Stimulated activated CD4-positive, alpha-beta T cell treated with anti-CD3 and anti-CD28 coated beads, Interleukin-12 subunit alpha, Interleukin-12 subunit beta, amount 100 ng/mL, for 48 hours (primary cell): ENCODE measurements around the gene PAPSS1.

Source experiments
- DNase-seq, 3 donors: peaks; one replicate each; pipeline ENCODE4 v3.0.0-alpha.2; 2020; ENCODE audit warnings: low read depth in 2 of 3, low spot score in 1 of 3

The PAPSS1 gene

DNA sequence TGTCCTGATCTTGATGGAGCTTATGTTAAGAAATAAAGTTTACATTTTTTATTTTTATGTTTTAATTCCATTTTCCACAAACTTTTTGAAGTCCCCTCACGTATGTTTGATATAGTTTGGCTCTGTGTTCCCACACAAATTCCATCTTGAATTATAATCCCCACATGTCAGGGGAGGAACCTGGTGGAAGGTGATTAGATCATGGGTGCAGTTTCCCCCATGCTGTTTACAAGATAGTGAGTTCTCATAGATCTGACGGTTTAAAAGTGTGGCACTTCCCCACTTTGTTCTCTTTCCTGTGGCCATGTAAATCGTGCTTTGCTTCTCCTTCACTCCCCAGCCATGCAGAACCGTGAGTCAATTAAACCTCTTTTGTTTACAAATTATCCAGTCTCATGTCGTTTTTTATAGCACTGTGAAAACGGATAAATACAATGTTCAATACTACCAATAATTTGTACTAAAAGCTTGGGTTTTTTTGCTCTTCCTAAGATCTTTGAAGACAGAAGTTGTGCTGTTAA, 89.8 kb downstream of the PAPSS1 start:
- DNase-seq, result no peak

DNA sequence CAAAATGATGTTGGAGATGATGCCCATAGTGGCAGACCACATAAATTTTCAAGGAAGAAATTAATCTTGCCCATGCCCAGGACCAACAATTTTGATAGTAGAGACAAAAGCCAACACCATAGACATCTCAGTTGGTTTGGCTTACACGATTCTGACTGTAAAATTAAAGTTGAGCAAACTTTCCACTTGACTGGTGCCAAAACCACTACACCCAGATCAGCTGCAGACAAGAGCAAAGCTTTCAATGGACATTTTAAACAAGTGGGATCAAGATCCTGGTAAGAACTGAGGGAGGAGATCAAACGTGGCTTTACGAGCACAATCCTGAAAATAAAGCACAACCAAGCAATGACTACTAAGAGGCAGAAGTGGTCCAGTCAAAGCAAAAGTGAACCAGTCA, 90.7 kb downstream of the PAPSS1 start:
- no peak for DNase-seq

DNA sequence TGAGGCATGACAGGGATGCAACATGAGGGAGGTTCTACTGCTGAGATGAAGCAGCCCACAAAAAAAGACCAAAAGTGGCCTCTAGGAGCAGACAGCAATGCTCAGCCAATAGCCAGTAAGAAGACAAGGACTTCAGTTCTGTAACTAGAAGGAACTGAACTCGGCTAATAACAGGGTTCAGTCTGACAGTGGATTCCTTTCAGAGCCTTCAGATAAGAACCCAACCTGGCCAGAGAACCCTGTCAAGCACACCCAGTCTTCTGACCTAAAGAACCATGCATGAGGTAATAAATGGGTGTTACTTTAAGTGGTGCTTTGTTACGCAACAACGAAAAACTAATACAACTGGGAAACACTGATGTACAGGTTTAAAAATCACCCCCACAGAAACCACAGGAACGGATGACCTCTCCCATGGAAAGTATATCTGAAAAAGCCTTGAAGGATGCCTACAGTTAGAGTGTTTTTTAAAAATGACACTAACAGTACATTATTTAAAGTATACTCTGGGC, 94.6 kb downstream of the PAPSS1 start:
- no peak for DNase-seq

DNA sequence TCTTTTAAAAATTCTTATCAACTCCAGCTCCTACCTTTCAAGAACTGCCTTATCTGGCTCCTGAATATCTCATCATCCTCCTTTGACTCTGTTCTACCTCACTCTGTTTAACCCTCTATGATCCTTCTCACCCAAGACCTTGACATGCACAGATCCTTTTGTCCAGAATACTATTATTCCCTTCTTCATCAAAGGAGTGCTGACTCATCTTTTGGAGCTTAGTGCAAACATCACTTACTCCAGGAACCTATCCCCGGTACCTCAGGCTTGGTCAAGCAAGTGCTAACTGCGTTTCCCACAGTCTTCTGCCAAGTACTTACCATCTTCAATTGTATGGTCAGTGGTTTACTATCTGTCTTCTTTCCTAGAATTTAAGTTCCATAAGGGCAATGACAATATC, 96.0 kb downstream of the PAPSS1 start:
- DNase-seq, result no peak

DNA sequence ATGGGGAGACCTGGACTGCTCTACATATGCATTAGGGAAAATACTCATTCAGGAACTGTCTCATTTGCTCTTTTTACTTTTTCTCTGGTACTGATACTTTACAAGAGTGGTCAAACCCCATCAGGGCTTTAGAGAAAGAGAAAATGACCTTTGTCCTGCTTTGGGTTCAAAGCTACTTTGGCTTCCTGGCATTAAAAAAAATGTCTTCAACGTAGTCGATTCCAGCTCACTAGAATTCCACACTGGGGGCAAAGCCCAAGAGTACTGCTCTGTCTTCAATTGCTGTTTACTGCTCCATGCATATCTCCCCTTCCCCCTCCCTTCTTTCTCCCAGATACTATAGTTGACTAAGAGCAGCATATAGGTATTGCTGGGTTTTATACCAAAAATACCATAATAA, 98.0 kb downstream of the PAPSS1 start:
- DNase-seq, result no peak

DNA sequence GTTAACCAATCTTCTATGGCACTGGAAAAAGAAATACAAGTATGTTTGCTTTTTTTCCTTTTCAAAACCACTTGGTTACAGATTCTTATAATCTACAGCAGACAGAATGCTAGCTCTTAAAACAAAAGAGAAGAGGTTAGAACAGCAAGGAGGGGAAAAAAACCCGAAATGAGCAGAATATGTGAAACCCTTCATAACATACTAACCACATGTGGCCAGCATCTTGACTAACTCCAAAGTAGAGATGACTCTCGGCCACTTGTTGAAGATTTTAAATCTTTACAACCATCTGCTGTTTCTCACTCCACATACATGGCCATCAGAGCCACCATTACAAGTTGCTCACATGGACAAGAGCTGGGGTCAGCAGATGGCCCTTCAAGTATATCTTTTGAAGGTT, 100.3 kb downstream of the PAPSS1 start:
- DNase-seq, result no peak

DNA sequence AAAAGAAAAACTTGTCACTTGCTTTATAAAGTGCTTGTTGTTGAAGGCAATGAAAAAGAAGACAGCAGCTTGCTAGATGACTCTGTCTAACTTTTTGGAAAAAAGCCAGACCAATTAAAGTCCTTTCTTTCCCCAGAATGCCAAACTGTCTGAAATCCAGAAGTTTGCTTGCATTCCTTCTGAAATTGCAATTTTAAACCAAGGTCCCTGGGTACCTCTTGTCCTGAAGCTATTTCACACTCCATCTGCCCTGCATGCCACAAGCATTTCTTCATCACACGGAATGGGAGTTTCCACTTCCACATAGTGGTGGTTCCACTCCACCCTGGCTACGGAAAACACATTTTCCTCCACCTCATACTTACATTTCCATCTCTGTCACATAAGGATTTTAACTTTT, 101.0 kb downstream of the PAPSS1 start:
- DNase-seq, result no peak

DNA sequence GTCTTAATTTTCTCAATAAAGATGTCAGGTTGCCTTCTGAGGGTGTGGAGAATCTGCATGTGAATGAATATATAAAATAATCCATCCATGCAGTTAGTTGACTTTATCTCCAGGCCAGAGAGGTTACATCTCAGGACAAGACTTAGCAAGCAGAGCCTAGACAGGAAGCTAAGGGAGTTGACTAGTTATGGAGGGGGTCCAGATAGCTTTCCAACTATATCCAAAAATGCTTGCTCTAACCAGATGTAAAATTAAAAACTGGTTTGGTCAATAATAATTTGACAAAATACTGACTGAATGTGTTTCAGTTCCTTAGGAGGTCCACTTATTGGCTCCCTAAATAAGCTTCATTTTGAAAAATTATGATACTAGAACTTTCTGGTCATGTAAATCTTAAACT, 101.4 kb downstream of the PAPSS1 start:
- DNase-seq, result no peak

DNA sequence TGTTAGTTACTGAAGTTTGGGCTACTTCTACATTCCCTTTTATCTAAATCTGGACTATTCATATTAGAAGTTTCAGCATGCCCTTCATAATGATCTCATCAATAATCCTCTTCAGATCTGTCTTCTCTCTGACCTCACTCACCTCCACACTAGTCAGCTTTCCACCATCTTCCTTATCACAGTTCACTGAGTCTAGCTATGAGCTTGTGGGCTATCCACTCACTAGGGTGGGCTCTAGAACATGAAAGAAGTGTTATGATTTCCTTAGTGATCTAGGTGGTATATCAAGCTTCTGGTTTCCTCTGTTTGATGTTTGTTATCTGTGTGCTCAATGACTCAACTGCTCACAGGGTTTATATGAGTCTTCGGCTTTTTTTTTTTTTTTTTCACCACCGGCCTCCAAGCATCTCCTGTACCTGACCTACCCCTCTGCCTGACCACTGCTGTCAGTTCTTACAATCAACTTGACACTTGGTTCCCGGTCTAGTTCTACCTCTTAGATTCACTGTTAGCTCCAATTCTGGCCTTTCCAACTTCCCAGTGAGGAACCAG, 103.1 kb downstream of the PAPSS1 start:
- no peak for DNase-seq

DNA sequence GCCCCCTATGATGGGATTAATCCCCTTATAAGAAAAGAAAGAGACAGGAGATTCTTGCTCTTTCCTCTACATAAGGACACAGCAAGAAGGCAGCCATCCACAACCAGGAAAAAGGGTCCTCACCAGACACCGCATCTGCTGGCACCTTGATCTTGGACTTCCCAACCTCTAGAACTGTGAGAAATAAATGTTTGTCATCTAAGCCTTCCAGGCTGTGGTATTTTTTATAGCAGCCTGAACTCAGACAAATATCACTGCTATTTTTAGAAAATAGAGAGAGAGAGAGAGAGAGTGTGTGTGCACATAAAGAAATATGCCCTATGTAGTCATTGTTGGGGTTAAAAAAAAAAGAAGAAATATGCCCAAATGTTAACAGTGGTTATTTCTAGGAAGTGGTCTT, 104.2 kb downstream of the PAPSS1 start:
- no peak for DNase-seq

DNA sequence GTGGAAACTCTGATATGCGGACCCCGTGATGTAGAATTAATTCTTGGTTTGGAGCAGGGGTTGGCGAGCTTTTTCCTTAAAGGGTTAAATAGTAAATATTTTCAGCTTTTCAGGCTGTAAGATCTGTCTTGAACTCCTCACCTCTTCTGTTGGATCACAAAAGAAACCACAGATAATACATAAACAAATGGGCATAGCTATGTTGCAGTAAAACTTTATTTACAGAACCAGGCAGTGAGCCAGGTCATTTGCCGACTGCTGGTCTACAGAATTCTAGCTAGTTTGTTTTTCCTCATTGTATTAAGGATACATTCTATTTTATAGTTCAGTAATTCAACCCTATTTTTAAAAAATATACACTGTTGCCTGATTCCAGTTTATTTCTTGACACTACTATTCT, 116.6 kb downstream of the PAPSS1 start:
- no peak for DNase-seq

DNA sequence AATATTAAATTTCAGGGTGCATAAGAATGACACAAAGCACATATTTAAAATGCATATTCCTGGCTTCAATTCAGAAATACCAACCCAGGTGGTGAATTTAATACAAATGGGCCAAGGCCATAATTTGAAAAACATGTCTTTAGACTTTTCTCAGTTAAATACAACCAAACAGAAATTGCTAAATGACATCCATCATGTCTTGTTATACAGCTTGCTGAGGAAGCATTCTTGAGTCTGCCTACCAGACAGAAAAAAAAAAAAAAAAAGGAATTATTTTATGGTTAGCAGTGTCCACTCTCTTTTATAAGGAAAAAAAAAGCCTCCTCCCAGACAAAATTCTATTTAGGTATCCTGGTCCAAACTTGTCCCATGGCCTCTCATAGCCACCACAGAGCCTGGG, 119.1 kb downstream of the PAPSS1 start:
- DNase-seq, result no peak

DNA sequence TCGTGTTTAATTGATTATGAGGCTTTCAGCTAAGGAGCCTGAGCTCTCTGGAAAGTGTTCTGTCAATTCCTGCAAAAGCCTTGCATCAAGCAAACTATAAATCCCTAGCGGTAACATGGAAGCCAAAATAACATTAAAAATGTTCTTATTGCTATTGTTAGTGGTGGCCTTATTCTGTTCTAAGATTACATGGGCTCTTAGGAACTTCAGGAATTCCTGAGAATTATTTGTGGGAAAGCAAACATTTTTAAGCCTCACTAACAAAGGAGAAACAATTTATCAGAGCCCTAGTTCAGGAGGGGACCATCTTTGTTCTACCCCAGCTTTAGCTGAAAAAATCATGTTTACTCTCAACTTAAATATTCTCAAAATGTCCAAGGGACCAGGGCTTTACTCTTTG, 119.6 kb downstream of the PAPSS1 start:
- no peak for DNase-seq

DNA sequence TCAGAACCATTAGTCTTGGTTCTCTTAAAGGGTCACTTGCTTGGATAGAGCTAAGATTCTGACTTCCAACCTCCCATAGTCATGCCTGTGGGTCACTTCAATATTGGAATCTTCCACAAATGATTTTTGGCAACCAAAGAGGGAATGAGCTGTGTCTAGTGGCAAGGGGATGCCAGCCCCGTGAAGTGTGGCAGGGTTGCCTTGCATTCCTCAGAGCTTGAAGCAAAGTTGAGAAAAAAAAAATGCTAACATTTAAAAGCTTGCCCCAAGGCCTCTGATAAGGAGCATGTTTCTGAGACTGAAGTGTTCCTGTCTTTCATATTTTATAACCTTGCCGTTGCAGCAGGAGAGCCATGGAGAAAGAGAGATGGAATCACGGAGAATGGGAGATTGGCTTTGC, 120.2 kb downstream of the PAPSS1 start:
- DNase-seq, result no peak

DNA sequence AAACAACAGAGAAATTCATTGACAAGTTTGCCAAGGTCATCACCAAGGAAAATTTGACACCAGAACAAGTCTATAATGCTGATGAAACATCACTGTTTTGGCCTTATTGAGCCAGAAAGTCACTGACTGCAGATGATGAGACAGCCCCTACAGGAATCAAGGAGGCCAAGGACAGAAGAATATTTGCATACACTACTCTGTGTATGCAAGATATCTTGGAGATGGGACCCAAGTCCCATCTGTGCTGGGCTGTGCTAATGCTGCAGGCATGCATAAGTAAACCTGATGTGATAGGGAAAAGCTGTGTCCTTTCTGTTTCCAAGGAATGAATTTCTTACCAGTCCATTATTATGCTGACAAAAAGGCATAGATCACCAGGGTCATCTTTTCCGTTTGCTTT, 126.8 kb downstream of the PAPSS1 start:
- DNase-seq, result no peak

DNA sequence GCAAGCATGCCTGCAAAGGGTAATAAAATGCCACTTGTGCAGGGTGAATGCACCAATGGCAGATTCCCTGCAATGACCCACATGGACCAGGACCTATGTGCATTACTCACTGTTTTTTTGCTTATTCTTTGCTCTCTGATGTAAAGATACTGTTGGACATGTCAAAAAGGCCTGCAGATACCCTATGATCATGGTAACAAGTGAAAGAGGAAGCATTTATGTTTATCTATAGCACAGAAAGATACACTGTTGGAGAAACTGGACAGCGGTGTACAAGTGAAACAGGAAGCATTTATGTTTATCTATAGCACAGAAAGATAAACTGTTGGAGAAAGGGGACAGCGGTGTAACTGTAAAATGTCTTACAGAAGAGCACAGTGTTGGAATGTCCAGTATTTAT, 127.5 kb downstream of the PAPSS1 start:
- DNase-seq, result no peak

DNA sequence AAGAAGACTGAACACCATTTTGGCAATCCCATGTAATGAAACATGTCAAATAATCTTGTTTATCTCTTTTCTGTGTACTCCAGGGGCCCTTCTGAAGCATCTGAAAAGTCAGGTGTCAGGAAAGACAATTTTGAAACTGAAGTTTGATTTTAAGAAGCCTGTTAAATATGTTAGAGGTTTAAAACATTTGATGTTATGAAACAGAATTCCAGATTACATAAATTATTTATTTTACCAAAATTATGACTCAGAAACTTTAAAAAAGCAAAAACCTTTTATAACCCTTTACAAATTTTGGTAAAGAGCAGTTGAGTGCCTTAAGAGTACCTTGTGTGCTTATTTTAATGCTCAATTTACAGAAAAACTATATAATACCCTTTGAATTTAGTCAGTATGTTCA, 130.8 kb downstream of the PAPSS1 start:
- no peak for DNase-seq

DNA sequence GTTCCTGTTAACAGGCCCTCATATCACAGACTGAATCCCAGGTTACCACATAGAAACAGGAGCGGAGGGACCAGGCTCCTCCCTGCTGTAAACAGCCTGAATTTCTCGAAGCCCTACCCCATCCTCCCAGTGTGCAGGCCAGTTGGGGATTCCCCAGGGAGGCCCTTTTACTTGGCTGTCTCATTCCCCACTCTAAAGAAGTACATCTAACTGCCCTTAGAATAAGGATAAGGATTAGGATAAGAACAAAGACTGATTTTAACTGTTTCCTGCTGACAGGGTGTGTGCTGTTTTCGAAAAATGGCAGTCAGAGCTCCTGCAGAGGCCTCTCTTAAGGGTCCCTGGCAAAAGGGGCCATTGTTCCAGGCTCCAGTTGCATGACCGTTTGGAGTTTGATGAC, 133.7 kb downstream of the PAPSS1 start:
- DNase-seq, result no peak

DNA sequence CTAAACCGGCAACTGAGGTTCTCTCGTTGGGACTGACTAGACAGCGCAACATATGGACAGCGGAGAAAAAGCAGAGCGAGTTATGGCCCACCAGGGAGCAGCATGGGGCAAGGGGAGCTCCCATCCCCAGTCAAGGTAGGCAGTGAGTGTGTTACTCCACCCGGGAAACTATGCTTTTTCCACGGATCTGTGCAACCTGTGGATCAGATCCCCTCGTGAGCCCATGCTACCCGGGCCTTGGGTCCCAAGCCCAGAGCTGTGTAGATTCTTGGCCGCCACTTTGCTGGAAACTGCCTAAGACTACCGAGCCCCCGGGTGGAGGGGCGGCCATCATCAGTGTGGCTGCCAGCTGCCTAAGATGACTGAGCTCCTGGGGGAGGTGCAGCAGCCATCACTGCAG, 140.9 kb downstream of the PAPSS1 start:
- DNase-seq, result no peak

DNA sequence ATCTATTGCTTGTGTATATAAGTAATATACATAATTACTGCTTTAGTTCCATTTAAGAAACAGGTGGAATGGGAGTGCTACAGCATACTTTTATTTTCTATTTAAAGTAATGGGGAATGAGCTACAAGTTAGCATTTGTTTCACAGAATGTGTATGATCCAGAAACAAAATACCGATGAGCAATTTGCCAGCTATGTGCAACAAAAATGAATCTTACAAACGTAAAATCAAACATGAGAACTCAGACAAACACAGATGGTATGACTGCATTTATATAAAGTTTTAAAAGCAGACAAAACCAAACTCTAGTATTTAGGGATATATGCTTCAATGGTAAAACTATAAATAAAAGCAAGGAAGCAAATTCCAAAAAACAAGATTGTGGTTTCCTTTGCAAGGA, 141.7 kb downstream of the PAPSS1 start:
- DNase-seq, result no peak

DNA sequence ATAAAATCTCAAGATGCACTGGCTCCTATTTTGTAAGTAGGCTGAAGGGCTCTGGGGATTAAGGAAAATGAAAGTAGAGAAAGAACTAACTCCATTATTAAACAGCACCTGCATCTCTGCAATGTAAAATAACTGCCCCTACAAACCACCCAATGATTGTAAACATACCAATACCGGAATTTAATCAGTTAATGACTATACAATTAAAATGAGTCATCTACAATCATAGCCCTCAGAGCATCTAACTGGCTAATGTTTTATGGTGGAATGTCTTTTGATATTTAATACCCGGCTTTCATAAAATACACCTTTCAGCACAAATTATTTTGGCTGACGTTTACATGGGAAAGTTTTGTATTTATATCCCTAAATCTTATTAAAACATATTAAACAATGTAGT, 142.3 kb downstream of the PAPSS1 start:
- no peak for DNase-seq

DNA sequence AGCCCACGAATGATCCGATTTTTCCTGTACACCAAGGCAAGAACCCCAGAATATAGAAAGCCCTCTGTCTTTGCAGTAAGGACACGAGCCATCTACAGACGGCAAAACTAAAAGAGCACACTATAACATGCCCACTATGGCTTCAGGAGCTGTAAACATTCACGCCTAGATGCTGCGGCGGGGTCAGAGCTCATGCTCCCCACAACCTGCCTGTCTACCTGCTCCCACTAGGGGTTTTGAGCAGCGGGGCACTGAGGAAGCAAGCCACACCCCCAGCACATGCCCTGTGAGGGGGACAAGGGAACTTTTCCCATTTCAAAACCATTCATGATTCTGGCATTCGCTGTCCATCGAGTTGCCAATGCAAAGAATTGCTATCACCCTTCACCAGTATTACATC, 144.8 kb downstream of the PAPSS1 start:
- DNase-seq, result no peak

DNA sequence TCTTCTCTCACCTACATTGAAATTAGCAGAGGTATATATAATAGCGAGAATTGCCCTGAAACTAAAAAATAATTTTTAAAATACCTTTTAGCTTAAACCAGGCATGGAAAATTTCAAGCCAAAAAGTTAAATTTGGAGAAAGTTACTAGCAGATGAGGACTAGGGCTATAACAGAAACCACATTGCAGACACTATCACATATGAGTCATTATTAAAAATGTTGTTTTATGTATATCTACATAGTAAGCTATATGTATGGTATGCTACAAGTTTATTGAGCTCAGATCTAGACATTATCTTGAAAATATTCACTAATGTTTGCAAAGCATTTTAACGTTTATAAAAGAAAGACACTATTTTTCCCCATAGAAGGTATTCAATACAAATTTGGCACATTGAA, 147.8 kb downstream of the PAPSS1 start:
- no peak for DNase-seq

DNA sequence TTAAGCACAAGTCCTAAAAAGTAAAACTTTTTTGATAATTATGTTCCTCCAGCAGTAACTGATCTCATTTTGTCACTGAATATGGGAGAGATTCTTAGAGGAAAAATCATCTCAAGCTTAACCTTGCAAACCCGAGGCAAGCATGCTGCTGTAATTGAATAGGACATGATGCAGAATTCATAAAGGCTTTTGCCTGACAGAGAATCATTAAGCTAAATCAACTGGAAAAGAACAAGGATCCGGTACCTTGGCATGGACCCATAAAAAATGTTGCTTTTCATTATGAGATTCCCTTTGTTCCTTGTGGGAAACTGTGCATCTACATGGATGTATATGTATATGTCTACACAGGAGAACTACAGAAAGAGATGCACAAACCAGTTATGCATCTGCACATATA, 149.1 kb downstream of the PAPSS1 start:
- no peak for DNase-seq
